ENCODE measurements around the gene CATSPERE. TPM values are rescaled to one million over a fixed set of nuclear protein-coding genes. Genes with fewer than 3 reads are reported as not detected.
"Not testable (repeated sequence)": the region's sequence is repeated elsewhere in the genome, so short reads cannot be mapped to it uniquely, and the experiment has no call there.

Gene CATSPERE
- total and polyA plus RNA-seq, 2 donors (not counting 3 experiments of a cell fraction or from before 2014, with no cell fraction given): 0.61 to 1.9 TPM

DNA sequence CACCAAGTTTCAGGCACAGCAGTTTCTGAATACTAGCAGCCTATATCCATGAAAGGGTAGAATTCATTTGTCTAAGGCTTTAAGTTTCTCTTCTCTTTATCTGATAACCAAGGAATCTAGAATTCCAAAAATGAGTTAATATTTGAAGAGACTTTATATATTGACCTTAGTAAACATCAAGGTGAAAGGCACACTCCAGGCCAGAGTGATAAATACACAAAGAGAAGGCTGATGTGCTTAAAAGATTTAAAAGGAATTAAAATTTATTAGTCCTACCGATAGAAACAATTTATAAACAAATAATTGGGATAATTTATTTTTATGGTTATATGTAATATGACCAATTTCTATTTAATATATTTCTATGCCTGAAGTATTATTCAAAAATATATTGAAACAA, 98.5 kb downstream of the CATSPERE start:
- H3K27me3 ChIP-seq (ENCODE audit: control insufficient read depth in 2 of 2, insufficient read depth in 2 of 2, low read length in 2 of 2): no peaks in the 10 kb centered on the region
- no peaks in the 10 kb centered on the region for H4K20me1 ChIP-seq (replicated peaks; ENCODE audit: control insufficient read depth, extremely low read depth, insufficient read depth, low read length)
- no peaks in the 10 kb centered on the region for H3K79me2 ChIP-seq (ENCODE audit: control insufficient read depth, insufficient read depth, low read length)
- H3K4me2 ChIP-seq (ENCODE audit: insufficient read depth, low read length): no peak overlapping the region
- H3K9ac ChIP-seq (replicated peaks; ENCODE audit: extremely low read depth, insufficient read depth, low read length): no peak overlapping the region
- DNase-seq (ENCODE audit: low read depth, low spot score) (no peak), FAIRE-seq (no peak)
- H3K36me3 ChIP-seq (ENCODE audit: control insufficient read depth in 2 of 2, extremely low read depth in 1 of 2, insufficient read depth in 2 of 2, low read length in 2 of 2): no peaks in the 10 kb centered on the region
- POLR2A ChIA-PET: no interaction called here
- no peak overlapping the region for H3K4me3 ChIP-seq (replicated peaks in 1 of 3; ENCODE audit: insufficient read depth in 1 of 3, low read depth in 1 of 3, low read length in 3 of 3)
- CTCF ChIA-PET: no interaction called here
- no peaks in the 10 kb centered on the region for H3K9me3 ChIP-seq (replicated peaks; ENCODE audit: control insufficient read depth, insufficient read depth, low read length)
- H3K27ac ChIP-seq (ENCODE audit: insufficient read depth, low read depth, low read length): no peak overlapping the region
- no TSS peak for BruUV-seq (replicated peaks)
- dilution Hi-C loops (cut with MboI; ENCODE audit: extremely low pct_ligation_motif_present, low sequenced_read_pairs): no loop called here
- no peaks in the 10 kb centered on the region for H3K9me1 ChIP-seq (replicated peaks; ENCODE audit: control insufficient read depth, extremely low read depth, insufficient read depth, low read length)
- intact Hi-C loops (cut with micrococcal nuclease): no loop called here
- TF ChIP-seq, protein P1, sequence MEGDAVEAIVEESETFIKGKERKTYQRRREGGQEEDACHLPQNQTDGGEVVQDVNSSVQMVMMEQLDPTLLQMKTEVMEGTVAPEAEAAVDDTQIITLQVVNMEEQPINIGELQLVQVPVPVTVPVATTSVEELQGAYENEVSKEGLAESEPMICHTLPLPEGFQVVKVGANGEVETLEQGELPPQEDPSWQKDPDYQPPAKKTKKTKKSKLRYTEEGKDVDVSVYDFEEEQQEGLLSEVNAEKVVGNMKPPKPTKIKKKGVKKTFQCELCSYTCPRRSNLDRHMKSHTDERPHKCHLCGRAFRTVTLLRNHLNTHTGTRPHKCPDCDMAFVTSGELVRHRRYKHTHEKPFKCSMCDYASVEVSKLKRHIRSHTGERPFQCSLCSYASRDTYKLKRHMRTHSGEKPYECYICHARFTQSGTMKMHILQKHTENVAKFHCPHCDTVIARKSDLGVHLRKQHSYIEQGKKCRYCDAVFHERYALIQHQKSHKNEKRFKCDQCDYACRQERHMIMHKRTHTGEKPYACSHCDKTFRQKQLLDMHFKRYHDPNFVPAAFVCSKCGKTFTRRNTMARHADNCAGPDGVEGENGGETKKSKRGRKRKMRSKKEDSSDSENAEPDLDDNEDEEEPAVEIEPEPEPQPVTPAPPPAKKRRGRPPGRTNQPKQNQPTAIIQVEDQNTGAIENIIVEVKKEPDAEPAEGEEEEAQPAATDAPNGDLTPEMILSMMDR (IDR thresholded peaks at IDR 0.05; ENCODE audit: extremely low read depth in 1 of 2, insufficient read depth in 1 of 2, low read depth in 1 of 2, low read length in 2 of 2): no peak
- no peak for TF ChIP-seq FOS (IDR thresholded peaks at IDR 0.05; ENCODE audit: borderline replicate concordance, insufficient read depth, low read length)
- TF ChIP-seq EZH2 (IDR thresholded peaks at IDR 0.05; ENCODE audit: borderline replicate concordance, low read depth, low read length, severe bottlenecking): no peak
- no peak for TF ChIP-seq POLR2AphosphoS5 (IDR thresholded peaks at IDR 0.05; ENCODE audit: insufficient read depth, low read depth, low read length)
- no peak for TF ChIP-seq MYC (IDR thresholded peaks at IDR 0.05; ENCODE audit: low read depth, low read length)
- no peak overlapping the region for H2AFZ ChIP-seq (ENCODE audit: low read depth, low read length)
- no peaks in the 10 kb centered on the region for H3K4me1 ChIP-seq (ENCODE audit: control insufficient read depth, extremely low read depth, insufficient read depth, low read length)

DNA sequence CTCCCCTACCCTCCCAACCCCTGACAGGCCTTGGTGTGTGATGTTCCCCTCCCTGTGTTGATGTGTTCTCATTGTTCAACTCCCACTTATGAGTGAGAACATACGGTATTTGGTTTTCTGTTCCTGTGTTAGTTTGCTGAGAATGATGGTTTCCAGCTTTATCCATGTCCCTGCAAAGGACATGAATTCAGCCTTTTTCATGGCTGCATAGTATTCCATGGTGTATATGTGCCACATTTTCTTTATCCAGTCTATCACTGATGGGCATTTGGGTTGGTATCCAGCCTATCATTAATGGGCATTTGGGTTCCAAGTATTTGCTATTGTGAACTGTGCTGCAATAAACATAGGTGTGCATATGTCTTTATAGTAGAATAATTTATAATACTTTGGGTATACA, 101.8 kb downstream of the CATSPERE start:
- not testable (repeated sequence) for BruUV-seq (replicated peaks)

More for the DNA sequence above, 101.8 kb downstream of the CATSPERE start:
- H3K27me3 ChIP-seq (ENCODE audit: control insufficient read depth in 2 of 2, insufficient read depth in 2 of 2, low read length in 2 of 2); H3K79me2 ChIP-seq (ENCODE audit: control insufficient read depth, insufficient read depth, low read length); H2AFZ ChIP-seq (ENCODE audit: low read depth, low read length); H3K9me1 ChIP-seq (replicated peaks; ENCODE audit: control insufficient read depth, extremely low read depth, insufficient read depth, low read length); dilution Hi-C loops (cut with MboI; ENCODE audit: extremely low pct_ligation_motif_present, low sequenced_read_pairs); POLR2A ChIA-PET; H3K9me3 ChIP-seq (replicated peaks; ENCODE audit: control insufficient read depth, insufficient read depth, low read length); H3K4me1 ChIP-seq (ENCODE audit: control insufficient read depth, extremely low read depth, insufficient read depth, low read length); CTCF ChIA-PET; H3K4me2 ChIP-seq (ENCODE audit: insufficient read depth, low read length); H3K9ac ChIP-seq (replicated peaks; ENCODE audit: extremely low read depth, insufficient read depth, low read length); H3K4me3 ChIP-seq (replicated peaks in 1 of 3; ENCODE audit: insufficient read depth in 1 of 3, low read depth in 1 of 3, low read length in 3 of 3); intact Hi-C loops (cut with micrococcal nuclease); FAIRE-seq; DNase-seq (ENCODE audit: low read depth, low spot score); H4K20me1 ChIP-seq (replicated peaks; ENCODE audit: control insufficient read depth, extremely low read depth, insufficient read depth, low read length); H3K36me3 ChIP-seq (ENCODE audit: control insufficient read depth in 2 of 2, extremely low read depth in 1 of 2, insufficient read depth in 2 of 2, low read length in 2 of 2); H3K27ac ChIP-seq (ENCODE audit: insufficient read depth, low read depth, low read length): not testable (repeated sequence)

Measured in endothelial cell of umbilical vein (primary cell).